HepG2 (cell line): Measurements from ENCODE around the gene GPM6B. TPM values are rescaled to one million over a fixed set of nuclear protein-coding genes. Genes with fewer than 3 reads are reported as not detected.

Experiments
- ATAC-seq: fragments of 200-7000 bp; cut with Tn5 transposase; 3 replicates; pipeline ENCODE4 v1.9.1; 2020; ENCODE audit warnings: mild to moderate bottlenecking, moderate library complexity
- BruUV-seq: library from RNA; stranded (reverse); fragments of 400-500 nt; replicated peaks from 2 replicates; lab custom pipeline; 2021; lab: Mats Ljungman, UMichigan
- CTCF ChIA-PET: fragments of 300-600 bp; formaldehyde crosslinking; extraction: SDS; loops from one replicate; lab custom pipeline; 2021; ENCODE audit warnings: low total read pairs, inconsistent platforms, low intra/inter-chr PET ratio; lab: Yijun Ruan, JAX
- POLR2A ChIA-PET: fragments of 350-600 bp; sonication (Branson Sonifier 250); formaldehyde crosslinking; loops from one replicate; lab custom pipeline; 2020; ENCODE audit warnings: antibody characterized with exemption, inconsistent platforms; lab: Yijun Ruan, JAX
- DNase-seq: peaks from one replicate; pipeline ENCODE4 v3.0.0-alpha.2; 2015; ENCODE audit warnings: low spot score
- FAIRE-seq: peaks from 3 replicates; lab custom pipeline; 2011; peaks lifted over from hg19 to GRCh38; lab: Jason Lieb, UNC
- H2AFZ ChIP-seq: one replicate; pipeline ENCODE4 v1.6.1; 2011; ENCODE audit warnings: low read length, inconsistent platforms
- H3K27ac ChIP-seq: fragments of 300-600 bp; 3 replicates; pipeline ENCODE4 v1.8.0; 2011; ENCODE audit warnings: mixed run types, mild to moderate bottlenecking, mixed read lengths, low read length, inconsistent platforms; ENCODE audit not compliant: insufficient read depth; ENCODE audit errors: extremely low read length
- H3K27me3 ChIP-seq, 2 experiments: fragments of 200-600 bp in 1 of 2; 2 replicates in 1 of 2; 3 replicates in 1 of 2; pipeline versions ENCODE4 v1.6.0 to v1.8.0; 2011; ENCODE audit warnings: low read length in 2 of 2, mild to moderate bottlenecking in 2 of 2, moderate library complexity in 2 of 2, inconsistent platforms in 1 of 2; ENCODE audit not compliant: insufficient read depth in 2 of 2, control insufficient read depth in 1 of 2
- H3K36me3 ChIP-seq, 2 experiments: fragments of 200-600 bp in 1 of 2; replicated peaks in 1 of 2; 2 replicates in 1 of 2; 3 replicates in 1 of 2; pipeline versions ENCODE4 v1.5.1 to v1.8.0; 2011; ENCODE audit warnings: low read length in 2 of 2, inconsistent platforms in 1 of 2; ENCODE audit not compliant: insufficient read depth in 2 of 2, control insufficient read depth in 1 of 2
- H3K4me1 ChIP-seq: 2 replicates; pipeline ENCODE4 v1.5.1; 2012; ENCODE audit warnings: low read length, inconsistent platforms; ENCODE audit not compliant: insufficient read depth
- H3K4me2 ChIP-seq: 2 replicates; pipeline ENCODE4 v1.6.0; 2011; ENCODE audit warnings: low read depth, low read length, inconsistent platforms
- H3K4me3 ChIP-seq, 3 experiments: fragments of 200-600 bp in 1 of 3; sonication (generic), shearing (Covaris generic) in 1 of 3; replicated peaks in 1 of 3; 2 replicates each; pipeline ENCODE4 v1.5.1; 2011 to 2016; ENCODE audit warnings: low read length in 3 of 3, inconsistent platforms in 2 of 3, low read depth in 2 of 3, mild to moderate bottlenecking in 2 of 3, control low read depth in 1 of 3, mixed read lengths in 1 of 3; ENCODE audit not compliant: insufficient read depth in 1 of 3
- H3K79me2 ChIP-seq: one replicate; pipeline ENCODE4 v1.6.1; 2011; ENCODE audit warnings: low read length, inconsistent platforms; ENCODE audit not compliant: insufficient read depth
- H3K9ac ChIP-seq: 2 replicates; pipeline ENCODE4 v1.6.0; 2011; ENCODE audit warnings: mild to moderate bottlenecking, low read depth, low read length, inconsistent platforms; ENCODE audit not compliant: insufficient read depth
- H3K9me3 ChIP-seq: 2 replicates; pipeline ENCODE4 v1.5.1; 2012; ENCODE audit warnings: mild to moderate bottlenecking, low read length
- H4K20me1 ChIP-seq: 2 replicates; pipeline ENCODE4 v1.6.0; 2011; ENCODE audit warnings: inconsistent platforms, mild to moderate bottlenecking, low read length, moderate library complexity; ENCODE audit not compliant: insufficient read depth
- DPF2 ChIP-seq: sonication (generic); formaldehyde crosslinking; IDR thresholded peaks from 2 replicates; pipeline ENCODE4 v1.4.0; 2020; ENCODE audit warnings: mild to moderate bottlenecking, low read depth, missing genetic modification reagents, borderline replicate concordance
- HHEX ChIP-seq: IDR thresholded peaks from 2 replicates; pipeline ENCODE4 v1.6.1; 2016; ENCODE audit warnings: control low read depth
- IRX3 ChIP-seq: sonication (generic); formaldehyde crosslinking; IDR thresholded peaks from 2 replicates; pipeline ENCODE4 v1.8.1; 2023; ENCODE audit warnings: mild to moderate bottlenecking, low read depth, missing genetic modification reagents, borderline replicate concordance
- TMF1 ChIP-seq: sonication (generic); formaldehyde crosslinking; IDR thresholded peaks from 2 replicates; pipeline ENCODE4 v1.8.1; 2022; ENCODE audit warnings: low read depth, missing genetic modification reagents
- TP53 ChIP-seq: sonication (generic); formaldehyde crosslinking; conservative IDR thresholded peaks from 2 replicates; pipeline ENCODE4 v1.4.0; 2020; ENCODE audit warnings: missing genetic modification reagents
- WGBS: methylation state at CpG from one replicate; pipeline ENCODE4 v1.1.6; 2017; ENCODE audit warnings: low lambda C conversion rate; 5-methylcytosine and 5-hydroxymethylcytosine counted together
- in situ Hi-C: cut with HindIII; loops from 2 replicates; pipeline ENCODE4 v1.10.0; 2017; ENCODE audit warnings: low pct_unique_long_range_greater_than_20kb; ENCODE audit not compliant: extremely low pct_ligation_motif_present
- intact Hi-C: fragments of 100-400 bp; cut with micrococcal nuclease; formaldehyde crosslinking; loops from one replicate; pipeline ENCODE4 v1.10.0; 2022; ENCODE audit not compliant: unreplicated experiment
- polyA plus RNA-seq, 8 experiments: library from polyadenylated mRNA; depleted of rRNA in 3 of 8; stranded (reverse) in 7 of 8; unstranded in 1 of 8; fragments of >200 nt; fragmentation: Illumina TruSeq in 4 of 8; extraction: Trizol in 4 of 8; gene quantifications; 2 replicates each; pipeline versions ENCODE4 v1.2.1 to v1.2.3, GENCODE V29; 2011 to 2016; ENCODE audit warnings: low read depth in 4 of 8, missing spikeins in 1 of 8, mixed read lengths in 1 of 8; ENCODE audit not compliant: insufficient read depth in 1 of 8
- total RNA-seq, 5 experiments: library from RNA; depleted of rRNA; stranded (reverse); fragments of >200 nt; fragmentation: Illumina TruSeq; extraction: Trizol; gene quantifications; 2 replicates each; pipeline ENCODE4 v1.2.3, GENCODE V29; 2016; ENCODE audit warnings: low read depth in 1 of 5
- TF ChIP-seq, protein P1 (sequence below): IDR thresholded peaks from 2 replicates; pipeline ENCODE4 v1.6.1; 2016; ENCODE audit warnings: missing compliant biosample characterization, missing genetic modification reagents, borderline replicate concordance
- TF ChIP-seq, protein P2 (sequence below): sonication (generic); formaldehyde crosslinking; IDR thresholded peaks from 2 replicates; pipeline ENCODE4 v1.4.0; 2020; ENCODE audit warnings: missing genetic modification reagents, borderline replicate concordance

Gene GPM6B
- total and polyA plus RNA-seq, 2 of the 13 experiments (the other 11 are each of a cell fraction or from before 2014, with no cell fraction given), result not detected

DNA sequence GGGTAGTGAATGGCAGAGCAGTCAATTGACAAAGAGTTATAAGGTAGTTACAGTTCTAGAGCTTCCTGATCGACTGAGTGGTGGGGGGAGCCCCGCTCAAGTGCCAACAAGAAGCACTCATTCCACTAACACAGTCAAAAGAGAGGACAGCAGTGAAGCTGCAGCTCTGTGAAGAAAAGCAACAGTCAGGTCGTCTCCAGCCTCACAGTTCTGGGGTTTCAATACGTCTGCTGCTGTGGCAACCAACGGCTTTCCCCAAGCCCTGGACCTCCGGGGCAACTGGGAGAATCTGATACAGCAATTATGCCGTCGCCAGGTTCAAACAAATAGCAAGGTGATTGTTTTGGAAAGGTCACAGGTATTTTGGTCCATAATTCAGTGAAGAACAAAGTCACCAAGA lies 30.8 kb downstream of the GPM6B start:
- in situ Hi-C loops (no loop called here), intact Hi-C loops (no loop called here)
- 3% methylated on average over 5 of the region's 8 CpGs for WGBS
- Histone ChIP-seq H3K4me3 (no peak overlapping the region), H3K4me2 (no peak overlapping the region), H3K4me1 (no peaks in the 10 kb centered on the region), H3K27me3 (0 out of 5 replicates have a peak, but pooled peaks cover 0 to 4% of the 10 kb centered on the region in 2 experiments), H3K9me3 (no peaks in the 10 kb centered on the region), H2AFZ (no peak overlapping the region), H4K20me1 (no peaks in the 10 kb centered on the region), H3K36me3 (no peaks in the 10 kb centered on the region), H3K27ac (no peak overlapping the region), H3K9ac (no peak overlapping the region), H3K79me2 (no peaks in the 10 kb centered on the region)
- ChIA-PET CTCF (no interaction called here), POLR2A (no interaction called here)
- DNase-seq (no peak), FAIRE-seq (no peak), ATAC-seq (no peak)
- no TSS peak for BruUV-seq
- TF ChIP-seq IRX3 (no peak), DPF2 (CRISPR knock-in tag) (no peak), TP53 (CRISPR knock-in tag) (no peak), HHEX (CRISPR knock-in tag) (no peak), TMF1 (CRISPR knock-in tag) (no peak)
- TF ChIP-seq, protein P1, sequence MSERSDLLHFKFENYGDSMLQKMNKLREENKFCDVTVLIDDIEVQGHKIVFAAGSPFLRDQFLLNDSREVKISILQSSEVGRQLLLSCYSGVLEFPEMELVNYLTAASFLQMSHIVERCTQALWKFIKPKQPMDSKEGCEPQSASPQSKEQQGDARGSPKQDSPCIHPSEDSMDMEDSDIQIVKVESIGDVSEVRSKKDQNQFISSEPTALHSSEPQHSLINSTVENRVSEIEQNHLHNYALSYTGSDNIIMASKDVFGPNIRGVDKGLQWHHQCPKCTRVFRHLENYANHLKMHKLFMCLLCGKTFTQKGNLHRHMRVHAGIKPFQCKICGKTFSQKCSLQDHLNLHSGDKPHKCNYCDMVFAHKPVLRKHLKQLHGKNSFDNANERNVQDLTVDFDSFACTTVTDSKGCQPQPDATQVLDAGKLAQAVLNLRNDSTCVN (CRISPR knock-in tag), result no peak
- TF ChIP-seq, protein P2, sequence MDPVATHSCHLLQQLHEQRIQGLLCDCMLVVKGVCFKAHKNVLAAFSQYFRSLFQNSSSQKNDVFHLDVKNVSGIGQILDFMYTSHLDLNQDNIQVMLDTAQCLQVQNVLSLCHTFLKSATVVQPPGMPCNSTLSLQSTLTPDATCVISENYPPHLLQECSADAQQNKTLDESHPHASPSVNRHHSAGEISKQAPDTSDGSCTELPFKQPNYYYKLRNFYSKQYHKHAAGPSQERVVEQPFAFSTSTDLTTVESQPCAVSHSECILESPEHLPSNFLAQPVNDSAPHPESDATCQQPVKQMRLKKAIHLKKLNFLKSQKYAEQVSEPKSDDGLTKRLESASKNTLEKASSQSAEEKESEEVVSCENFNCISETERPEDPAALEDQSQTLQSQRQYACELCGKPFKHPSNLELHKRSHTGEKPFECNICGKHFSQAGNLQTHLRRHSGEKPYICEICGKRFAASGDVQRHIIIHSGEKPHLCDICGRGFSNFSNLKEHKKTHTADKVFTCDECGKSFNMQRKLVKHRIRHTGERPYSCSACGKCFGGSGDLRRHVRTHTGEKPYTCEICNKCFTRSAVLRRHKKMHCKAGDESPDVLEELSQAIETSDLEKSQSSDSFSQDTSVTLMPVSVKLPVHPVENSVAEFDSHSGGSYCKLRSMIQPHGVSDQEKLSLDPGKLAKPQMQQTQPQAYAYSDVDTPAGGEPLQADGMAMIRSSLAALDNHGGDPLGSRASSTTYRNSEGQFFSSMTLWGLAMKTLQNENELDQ (CRISPR knock-in tag), result no peak
